Measurements from ENCODE around the gene VDR. TPM values are rescaled to one million over a fixed set of nuclear protein-coding genes. Genes with fewer than 3 reads are reported as not detected.

The VDR gene
- polyA plus RNA-seq, 1 donor from 2014 or later: not detected

DNA sequence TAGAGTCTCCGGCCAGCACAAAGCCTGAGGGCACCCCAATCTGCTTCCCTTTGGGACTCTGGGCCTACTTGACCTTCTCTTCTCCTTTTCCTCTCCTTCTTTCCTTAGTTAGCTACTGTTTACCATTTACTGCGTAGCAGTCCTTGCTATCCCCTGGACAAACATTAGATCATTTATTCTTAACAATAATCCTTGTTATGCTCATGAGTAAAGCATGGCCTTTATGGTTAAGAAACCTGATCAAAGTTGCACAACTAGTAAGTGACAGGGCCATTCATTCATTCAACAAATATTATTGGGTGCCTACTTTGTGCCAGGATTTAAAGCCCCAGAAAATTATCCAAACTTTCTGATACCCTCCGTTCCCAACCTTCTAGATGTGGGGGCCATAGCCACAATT lies 81.9 kb downstream of the VDR start:
- Histone ChIP-seq H2AFZ (ENCODE audit: low read depth, low read length) (no peak overlapping the region), H4K20me1 (ENCODE audit: insufficient read depth) (no peaks in the 10 kb centered on the region), H3K27ac (ENCODE audit: low read length) (no peak overlapping the region), H3K9me2 (ENCODE audit: insufficient read depth, low read length) (no peaks in the 10 kb centered on the region), H3K36me3 (ENCODE audit: insufficient read depth, low read length) (no peaks in the 10 kb centered on the region), H3K79me2 (replicated peaks; ENCODE audit: insufficient read depth, low read length) (peaks cover 13% of the 10 kb centered on the region), H3F3A (ENCODE audit: insufficient read depth, low read length, poor library complexity, severe bottlenecking) (no peaks in the 10 kb centered on the region), H3K9ac (ENCODE audit: low read length) (no peak overlapping the region), H3K27me3 (ENCODE audit: insufficient read depth, low read depth, low read length) (no peaks in the 10 kb centered on the region), H3K4me2 (ENCODE audit: low read length) (no peak overlapping the region), H3K4me3 (ENCODE audit: low read length) (no peak overlapping the region), H3K9me3 (ENCODE audit: low read length) (no peaks in the 10 kb centered on the region)
- TF ChIP-seq RAD21 (conservative IDR thresholded peaks at IDR 0.05) (no peak), TAF1 (IDR thresholded peaks at IDR 0.05; ENCODE audit: low read depth) (no peak), EZH2 (IDR thresholded peaks at IDR 0.05; ENCODE audit: borderline replicate concordance, insufficient read depth, low read length, poor library complexity, severe bottlenecking) (no peak), EP300 (conservative IDR thresholded peaks at IDR 0.05; ENCODE audit: poor library complexity, severe bottlenecking) (no peak), MXI1 (conservative IDR thresholded peaks at IDR 0.05; ENCODE audit: poor library complexity, severe bottlenecking) (no peak), SMC3 (conservative IDR thresholded peaks at IDR 0.05; ENCODE audit: poor library complexity) (no peak)
- TF ChIP-seq, protein P1, sequence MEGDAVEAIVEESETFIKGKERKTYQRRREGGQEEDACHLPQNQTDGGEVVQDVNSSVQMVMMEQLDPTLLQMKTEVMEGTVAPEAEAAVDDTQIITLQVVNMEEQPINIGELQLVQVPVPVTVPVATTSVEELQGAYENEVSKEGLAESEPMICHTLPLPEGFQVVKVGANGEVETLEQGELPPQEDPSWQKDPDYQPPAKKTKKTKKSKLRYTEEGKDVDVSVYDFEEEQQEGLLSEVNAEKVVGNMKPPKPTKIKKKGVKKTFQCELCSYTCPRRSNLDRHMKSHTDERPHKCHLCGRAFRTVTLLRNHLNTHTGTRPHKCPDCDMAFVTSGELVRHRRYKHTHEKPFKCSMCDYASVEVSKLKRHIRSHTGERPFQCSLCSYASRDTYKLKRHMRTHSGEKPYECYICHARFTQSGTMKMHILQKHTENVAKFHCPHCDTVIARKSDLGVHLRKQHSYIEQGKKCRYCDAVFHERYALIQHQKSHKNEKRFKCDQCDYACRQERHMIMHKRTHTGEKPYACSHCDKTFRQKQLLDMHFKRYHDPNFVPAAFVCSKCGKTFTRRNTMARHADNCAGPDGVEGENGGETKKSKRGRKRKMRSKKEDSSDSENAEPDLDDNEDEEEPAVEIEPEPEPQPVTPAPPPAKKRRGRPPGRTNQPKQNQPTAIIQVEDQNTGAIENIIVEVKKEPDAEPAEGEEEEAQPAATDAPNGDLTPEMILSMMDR (IDR thresholded peaks at IDR 0.05; ENCODE audit: poor library complexity, severe bottlenecking): no peak
- TF ChIP-seq, protein P2, sequence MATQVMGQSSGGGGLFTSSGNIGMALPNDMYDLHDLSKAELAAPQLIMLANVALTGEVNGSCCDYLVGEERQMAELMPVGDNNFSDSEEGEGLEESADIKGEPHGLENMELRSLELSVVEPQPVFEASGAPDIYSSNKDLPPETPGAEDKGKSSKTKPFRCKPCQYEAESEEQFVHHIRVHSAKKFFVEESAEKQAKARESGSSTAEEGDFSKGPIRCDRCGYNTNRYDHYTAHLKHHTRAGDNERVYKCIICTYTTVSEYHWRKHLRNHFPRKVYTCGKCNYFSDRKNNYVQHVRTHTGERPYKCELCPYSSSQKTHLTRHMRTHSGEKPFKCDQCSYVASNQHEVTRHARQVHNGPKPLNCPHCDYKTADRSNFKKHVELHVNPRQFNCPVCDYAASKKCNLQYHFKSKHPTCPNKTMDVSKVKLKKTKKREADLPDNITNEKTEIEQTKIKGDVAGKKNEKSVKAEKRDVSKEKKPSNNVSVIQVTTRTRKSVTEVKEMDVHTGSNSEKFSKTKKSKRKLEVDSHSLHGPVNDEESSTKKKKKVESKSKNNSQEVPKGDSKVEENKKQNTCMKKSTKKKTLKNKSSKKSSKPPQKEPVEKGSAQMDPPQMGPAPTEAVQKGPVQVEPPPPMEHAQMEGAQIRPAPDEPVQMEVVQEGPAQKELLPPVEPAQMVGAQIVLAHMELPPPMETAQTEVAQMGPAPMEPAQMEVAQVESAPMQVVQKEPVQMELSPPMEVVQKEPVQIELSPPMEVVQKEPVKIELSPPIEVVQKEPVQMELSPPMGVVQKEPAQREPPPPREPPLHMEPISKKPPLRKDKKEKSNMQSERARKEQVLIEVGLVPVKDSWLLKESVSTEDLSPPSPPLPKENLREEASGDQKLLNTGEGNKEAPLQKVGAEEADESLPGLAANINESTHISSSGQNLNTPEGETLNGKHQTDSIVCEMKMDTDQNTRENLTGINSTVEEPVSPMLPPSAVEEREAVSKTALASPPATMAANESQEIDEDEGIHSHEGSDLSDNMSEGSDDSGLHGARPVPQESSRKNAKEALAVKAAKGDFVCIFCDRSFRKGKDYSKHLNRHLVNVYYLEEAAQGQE (IDR thresholded peaks at IDR 0.05; ENCODE audit: borderline replicate concordance): no peak

DNA sequence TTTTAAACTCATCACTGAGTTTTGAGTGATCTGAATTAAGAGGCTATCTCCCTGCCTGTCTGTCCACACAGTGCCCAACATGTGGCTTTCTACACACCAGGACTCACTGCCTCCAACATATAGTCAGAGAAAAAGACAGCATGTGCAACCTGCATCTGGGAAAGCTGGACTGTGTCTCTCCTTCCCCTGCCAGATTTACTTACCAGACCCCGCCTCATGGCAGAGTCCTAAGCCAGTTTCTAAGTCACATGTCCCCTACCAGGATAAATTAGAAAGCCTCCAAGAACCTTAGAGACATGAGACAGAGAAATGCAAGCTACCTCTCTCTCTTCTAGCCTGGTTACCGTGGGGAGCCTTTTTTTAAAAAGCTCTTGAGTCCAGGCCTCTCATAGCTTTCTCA lies 82.4 kb downstream of the VDR start:
- Histone ChIP-seq H3K9me3 (ENCODE audit: low read length) (no peaks in the 10 kb centered on the region), H3K4me2 (ENCODE audit: low read length) (no peak overlapping the region), H3K36me3 (ENCODE audit: insufficient read depth, low read length) (no peaks in the 10 kb centered on the region), H3K9ac (ENCODE audit: low read length) (no peak overlapping the region), H3K27ac (ENCODE audit: low read length) (no peak overlapping the region), H3K4me3 (ENCODE audit: low read length) (no peak overlapping the region), H2AFZ (ENCODE audit: low read depth, low read length) (no peak overlapping the region), H3K9me2 (ENCODE audit: insufficient read depth, low read length) (no peaks in the 10 kb centered on the region), H3F3A (ENCODE audit: insufficient read depth, low read length, poor library complexity, severe bottlenecking) (no peaks in the 10 kb centered on the region), H3K79me2 (replicated peaks; ENCODE audit: insufficient read depth, low read length) (peaks cover 13% of the 10 kb centered on the region), H4K20me1 (ENCODE audit: insufficient read depth) (no peaks in the 10 kb centered on the region), H3K27me3 (ENCODE audit: insufficient read depth, low read depth, low read length) (no peaks in the 10 kb centered on the region)
- TF ChIP-seq POLR2AphosphoS5 (IDR thresholded peaks at IDR 0.05): no peak
- TF ChIP-seq, protein P2 (IDR thresholded peaks at IDR 0.05; ENCODE audit: borderline replicate concordance): no peak
- TF ChIP-seq RAD21 (conservative IDR thresholded peaks at IDR 0.05): no peak
- TF ChIP-seq MXI1 (conservative IDR thresholded peaks at IDR 0.05; ENCODE audit: poor library complexity, severe bottlenecking): no peak
- no peak for TF ChIP-seq EP300 (conservative IDR thresholded peaks at IDR 0.05; ENCODE audit: poor library complexity, severe bottlenecking)
- TF ChIP-seq, protein P1 (IDR thresholded peaks at IDR 0.05; ENCODE audit: poor library complexity, severe bottlenecking): no peak
- TF ChIP-seq EZH2 (IDR thresholded peaks at IDR 0.05; ENCODE audit: borderline replicate concordance, insufficient read depth, low read length, poor library complexity, severe bottlenecking): no peak
- TF ChIP-seq SMC3 (conservative IDR thresholded peaks at IDR 0.05; ENCODE audit: poor library complexity): no peak
- no peak for TF ChIP-seq TAF1 (IDR thresholded peaks at IDR 0.05; ENCODE audit: low read depth)
